ENCODE results near the gene CACUL1. TPM values are rescaled to one million over a fixed set of nuclear protein-coding genes. Genes with fewer than 3 reads are reported as not detected.
A peak's percentile ranks its signal among the peaks of the same experiment; 100 is the strongest.

The CACUL1 gene
- total and polyA plus RNA-seq, 2 of the 13 experiments (the other 11 are each of a cell fraction or from before 2014, with no cell fraction given): 14.2 to 31.0 TPM

GRCh38 chr10:118667732-118668131, 87.0 kb downstream of the CACUL1 start (continued):
- TF ChIP-seq ARID5B (CRISPR knock-in tag; IDR thresholded peaks at IDR 0.05): peak; percentile 67; the same call in 1 of the 2 replicates
- TF ChIP-seq XRCC5 (optimal IDR thresholded peaks at IDR 0.05; ENCODE audit: low read length): no peak
- TF ChIP-seq ZBTB2 (CRISPR knock-in tag; IDR thresholded peaks at IDR 0.05; ENCODE audit: low read depth): no peak
- no peak for TF ChIP-seq ZNF282 (IDR thresholded peaks at IDR 0.05; ENCODE audit: partially characterized antibody)
- TF ChIP-seq MEIS2 (CRISPR knock-in tag; IDR thresholded peaks at IDR 0.05): no peak
- TF ChIP-seq CEBPB (IDR thresholded peaks at IDR 0.05; ENCODE audit: borderline replicate concordance, low read depth, low read length): no peak
- no peak for TF ChIP-seq PCBP1 (IDR thresholded peaks at IDR 0.05; ENCODE audit: borderline replicate concordance, low read depth, low read length)
- TF ChIP-seq ESRRA (CRISPR knock-in tag; IDR thresholded peaks at IDR 0.05; ENCODE audit: low read depth): no peak
- TF ChIP-seq KLF12 (CRISPR knock-in tag; IDR thresholded peaks at IDR 0.05; ENCODE audit: borderline replicate concordance): no peak
- 0 out of 2 replicates have a peak, but pooled peaks have one; percentile 40 for TF ChIP-seq MIXL1 (CRISPR knock-in tag; IDR thresholded peaks at IDR 0.05)
- peak; percentile 96 for TF ChIP-seq RFXANK (CRISPR knock-in tag; IDR thresholded peaks at IDR 0.05)
- no peak for TF ChIP-seq ZNF772 (CRISPR knock-in tag; IDR thresholded peaks at IDR 0.05)
- TF ChIP-seq ZNF17 (CRISPR knock-in tag; IDR thresholded peaks at IDR 0.05): no peak
- TF ChIP-seq NFYC (CRISPR knock-in tag; IDR thresholded peaks at IDR 0.05): no peak
- no peak for TF ChIP-seq SMAD1 (CRISPR knock-in tag; IDR thresholded peaks at IDR 0.05; ENCODE audit: borderline replicate concordance, low read depth)
- peak; percentile 48; the same call in 1 of the 2 replicates for TF ChIP-seq NCOR1 (IDR thresholded peaks at IDR 0.05; ENCODE audit: borderline replicate concordance, low read length)
- TF ChIP-seq RBAK (CRISPR knock-in tag; IDR thresholded peaks at IDR 0.05): no peak
- no peak for TF ChIP-seq ZNF280D (CRISPR knock-in tag; IDR thresholded peaks at IDR 0.05)
- TF ChIP-seq ZC3H13 (CRISPR knock-in tag; IDR thresholded peaks at IDR 0.05): no peak
- no peak for TF ChIP-seq ZNF652 (CRISPR knock-in tag; IDR thresholded peaks at IDR 0.05; ENCODE audit: borderline replicate concordance, low read depth)

All from HepG2 (cell line).